Activated CD4-positive, CD25-positive, alpha-beta regulatory T cell treated with anti-CD3 and anti-CD28 coated beads, Interleukin-2, amount 50 U/mL, for 16 hours (primary cell): ENCODE measurements around the gene DMAP1.

ENCODE experiments used
- DNase-seq: peaks from one replicate; pipeline ENCODE4 v3.0.0-alpha.2; 2020; ENCODE audit warnings: low read depth, low spot score

DMAP1 gene

GRCh38 chr1:44227211-44227610, 13.9 kb downstream of the DMAP1 start:
- no peak for DNase-seq

GRCh38 chr1:44228218-44228617, 14.9 kb downstream of the DMAP1 start:
- DNase-seq = no peak

DNA sequence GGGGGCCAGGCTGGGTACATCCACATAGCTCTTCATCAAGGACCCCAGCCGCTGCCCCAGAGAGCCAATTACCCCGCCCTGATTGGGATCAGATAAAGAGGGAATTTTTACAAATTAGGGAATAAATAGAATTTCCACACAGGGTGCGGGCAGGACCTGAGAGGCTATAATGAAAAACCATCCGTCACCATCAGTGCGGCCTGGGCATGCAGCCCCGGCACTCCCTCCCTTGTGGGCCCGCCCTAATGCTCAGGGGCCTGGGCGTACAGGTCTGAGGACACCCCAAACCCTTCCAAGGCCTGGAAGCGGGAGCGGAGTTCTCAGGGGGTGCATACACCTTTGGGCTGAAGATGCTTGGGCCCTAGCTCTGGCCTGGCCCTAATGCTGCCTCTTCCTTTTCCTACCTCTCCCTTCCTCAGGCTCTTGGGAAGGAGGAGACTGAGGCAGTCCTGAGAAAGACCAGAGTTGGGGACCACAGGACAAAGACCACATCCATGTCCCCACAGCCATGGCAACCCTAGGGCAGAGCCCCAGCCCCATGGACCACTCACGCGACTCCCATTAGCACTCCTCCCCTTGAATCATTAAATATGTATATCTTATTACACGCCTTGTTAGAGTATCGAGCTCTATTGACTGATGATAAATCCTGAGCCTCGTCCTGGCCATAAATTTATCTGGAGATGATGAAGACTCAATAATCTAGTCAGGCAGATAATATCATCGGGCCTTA, 16.3 kb downstream of the DMAP1 start:
- DNase-seq = no peak

DNA sequence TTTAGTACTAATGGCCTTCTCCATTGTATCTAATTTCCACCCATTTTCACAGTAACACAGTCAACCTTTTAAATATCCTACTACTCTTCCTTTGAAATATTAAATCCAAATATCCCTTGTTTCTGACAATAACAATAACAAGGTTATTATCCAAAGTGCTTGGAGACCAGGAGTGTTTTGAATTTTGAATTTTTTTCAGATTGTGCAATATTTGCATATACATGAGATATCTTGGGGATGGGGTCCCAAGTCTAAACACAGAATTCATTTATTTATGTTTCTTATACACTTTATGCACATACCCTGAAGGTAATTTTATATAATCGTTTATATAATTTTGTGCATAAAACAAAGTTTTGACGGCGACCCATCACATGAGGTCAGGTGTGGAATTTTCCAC, 17.5 kb downstream of the DMAP1 start:
- no peak for DNase-seq

DNA sequence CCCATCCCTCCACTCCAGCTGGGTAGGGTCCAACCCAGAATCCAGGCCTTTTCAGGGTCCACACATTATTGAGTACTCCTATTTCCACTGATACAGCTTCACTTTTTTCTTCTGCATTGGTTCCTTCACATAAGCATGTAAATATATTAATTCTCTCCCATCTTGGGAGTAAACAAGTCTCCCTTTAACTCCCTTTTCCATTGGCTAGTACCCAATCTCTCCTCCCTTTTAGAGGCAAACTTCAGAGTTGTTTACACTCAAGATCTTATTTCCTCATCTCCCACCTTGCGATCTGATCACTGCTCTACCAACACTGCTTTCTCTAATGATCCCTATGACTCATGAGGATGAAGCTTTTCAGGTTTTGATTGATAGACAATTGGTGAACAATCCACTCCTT, 20.3 kb downstream of the DMAP1 start:
- no peak for DNase-seq

DNA sequence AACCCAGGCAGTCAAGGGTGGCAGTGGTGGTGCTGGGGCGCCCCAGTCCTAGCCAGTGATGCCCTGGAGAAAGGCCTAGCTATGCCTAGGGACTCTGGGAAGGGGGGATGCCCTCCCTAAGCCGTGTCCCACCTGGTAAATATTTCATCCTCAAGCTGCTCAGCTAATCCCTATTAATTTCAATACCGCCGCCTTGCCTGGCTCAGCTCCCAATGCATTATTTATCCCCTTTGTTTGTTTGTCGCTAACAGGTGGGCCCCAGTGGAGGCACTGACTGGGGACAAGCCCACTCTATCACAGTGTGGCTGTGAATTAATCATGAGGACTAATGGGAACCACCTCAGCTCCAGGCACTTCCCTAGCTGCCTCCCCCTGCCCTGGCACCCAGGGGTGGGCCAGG, 22.5 kb downstream of the DMAP1 start:
- no peak for DNase-seq

DNA sequence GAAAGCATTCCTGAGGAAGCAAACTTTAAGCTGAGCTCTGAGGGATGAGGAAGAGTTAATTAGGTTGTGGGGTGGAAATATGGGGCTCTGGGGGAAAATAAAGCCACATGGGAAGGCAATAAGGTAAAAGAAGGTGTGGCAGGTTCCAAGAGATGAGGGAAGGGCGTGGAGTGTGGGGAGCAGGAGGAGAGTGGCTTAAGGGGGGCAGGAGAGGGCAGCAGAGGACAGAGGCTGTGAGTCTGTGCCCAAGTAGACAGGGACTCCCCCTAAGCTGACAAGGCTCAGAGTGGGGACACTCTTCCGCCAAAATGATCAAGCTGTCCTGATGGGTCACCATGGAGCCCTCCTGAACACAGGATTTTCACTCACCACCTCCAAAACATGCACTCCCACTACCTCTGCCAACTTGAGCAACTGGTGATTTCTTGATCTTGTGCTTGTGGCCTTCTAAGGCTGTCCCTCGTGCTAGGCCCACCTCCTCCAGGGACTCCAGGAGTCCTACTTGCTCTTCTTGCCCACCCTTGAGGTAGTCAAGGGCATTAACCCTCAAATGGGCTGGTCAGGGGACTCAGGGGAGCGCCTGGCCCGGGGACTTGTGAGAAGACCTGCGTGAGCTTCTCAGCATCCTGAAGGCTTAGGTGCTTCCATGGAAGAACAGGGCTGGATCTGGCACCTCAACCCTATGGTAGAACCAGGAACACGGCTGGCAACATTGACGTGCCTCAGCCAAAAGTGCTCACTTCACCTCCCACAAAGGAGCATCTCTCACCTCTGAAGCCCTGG, 23.4 kb downstream of the DMAP1 start:
- no peak for DNase-seq

GRCh38 chr1:44237721-44238457, 24.6 kb downstream of the DMAP1 start:
- DNase-seq = no peak

DNA sequence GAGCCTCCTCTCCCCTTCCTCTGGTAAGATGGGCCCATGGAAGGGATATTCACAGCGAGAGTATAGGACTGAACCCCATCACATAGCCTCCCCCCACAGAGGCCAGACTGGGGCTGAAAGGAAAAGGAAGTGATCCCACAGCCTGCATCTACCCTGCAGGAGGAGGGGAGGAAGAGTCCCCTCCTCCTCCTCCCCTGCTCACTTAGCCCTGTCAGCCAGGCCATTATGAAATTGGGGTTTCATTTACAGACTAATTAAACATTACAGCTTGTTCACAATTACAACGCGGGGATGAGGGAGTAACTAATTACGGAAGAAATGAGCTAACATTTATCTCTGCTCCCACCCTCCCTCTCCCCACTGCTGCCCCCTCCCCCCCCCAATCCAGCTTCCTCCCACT, 25.4 kb downstream of the DMAP1 start:
- DNase-seq = no peak

DNA sequence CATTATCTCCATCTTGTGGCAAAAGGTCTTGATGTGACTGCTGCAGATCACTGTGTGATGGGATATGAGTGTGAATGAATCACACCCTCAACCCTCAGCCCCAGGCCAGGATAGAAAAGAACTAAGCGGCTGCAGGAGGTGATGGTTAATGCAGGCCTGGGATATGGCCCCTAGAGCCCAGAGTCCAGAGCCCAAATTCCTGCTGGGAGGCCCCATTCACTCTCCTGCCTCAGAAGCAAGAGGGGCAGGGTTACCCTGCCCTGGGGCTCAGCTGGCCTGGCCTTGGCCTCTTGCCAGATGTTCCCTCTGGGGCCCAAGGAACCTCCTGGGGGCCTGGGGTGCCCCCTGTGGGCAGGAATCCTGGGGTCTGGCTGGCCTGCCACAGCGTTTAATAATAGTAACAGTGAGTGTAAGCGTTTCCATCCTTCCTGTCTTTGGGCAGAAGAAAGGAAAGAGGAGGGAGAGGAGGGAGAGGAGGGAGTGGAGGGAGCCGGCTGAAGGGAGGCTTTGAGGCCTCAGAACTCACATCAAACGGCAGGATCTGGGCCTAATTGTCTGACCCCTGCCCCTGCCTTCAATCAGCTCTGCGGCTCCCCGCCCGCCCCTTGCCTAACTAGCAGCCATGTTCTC, 26.2 kb downstream of the DMAP1 start:
- no peak for DNase-seq

DNA sequence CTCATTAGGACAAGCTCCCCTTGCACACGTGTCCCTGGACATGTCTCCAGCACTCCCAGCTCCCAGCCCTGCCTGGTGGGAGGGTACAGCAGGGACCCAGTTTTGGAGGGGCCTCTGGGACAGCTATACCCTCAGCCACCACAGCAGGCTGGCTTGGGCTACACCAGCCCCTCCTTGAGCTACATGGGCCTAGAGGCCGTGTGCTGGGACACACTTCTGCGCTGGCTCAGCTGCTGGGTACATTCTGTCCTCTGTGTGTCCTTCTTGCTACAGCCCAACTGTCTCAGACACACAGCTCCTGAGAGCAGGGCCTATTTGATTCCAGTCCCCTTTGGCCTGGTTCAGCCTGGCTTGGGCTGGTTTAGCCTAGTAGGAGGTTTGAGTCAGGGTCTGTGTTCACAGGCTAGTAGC, 26.7 kb downstream of the DMAP1 start:
- no peak for DNase-seq

DNA sequence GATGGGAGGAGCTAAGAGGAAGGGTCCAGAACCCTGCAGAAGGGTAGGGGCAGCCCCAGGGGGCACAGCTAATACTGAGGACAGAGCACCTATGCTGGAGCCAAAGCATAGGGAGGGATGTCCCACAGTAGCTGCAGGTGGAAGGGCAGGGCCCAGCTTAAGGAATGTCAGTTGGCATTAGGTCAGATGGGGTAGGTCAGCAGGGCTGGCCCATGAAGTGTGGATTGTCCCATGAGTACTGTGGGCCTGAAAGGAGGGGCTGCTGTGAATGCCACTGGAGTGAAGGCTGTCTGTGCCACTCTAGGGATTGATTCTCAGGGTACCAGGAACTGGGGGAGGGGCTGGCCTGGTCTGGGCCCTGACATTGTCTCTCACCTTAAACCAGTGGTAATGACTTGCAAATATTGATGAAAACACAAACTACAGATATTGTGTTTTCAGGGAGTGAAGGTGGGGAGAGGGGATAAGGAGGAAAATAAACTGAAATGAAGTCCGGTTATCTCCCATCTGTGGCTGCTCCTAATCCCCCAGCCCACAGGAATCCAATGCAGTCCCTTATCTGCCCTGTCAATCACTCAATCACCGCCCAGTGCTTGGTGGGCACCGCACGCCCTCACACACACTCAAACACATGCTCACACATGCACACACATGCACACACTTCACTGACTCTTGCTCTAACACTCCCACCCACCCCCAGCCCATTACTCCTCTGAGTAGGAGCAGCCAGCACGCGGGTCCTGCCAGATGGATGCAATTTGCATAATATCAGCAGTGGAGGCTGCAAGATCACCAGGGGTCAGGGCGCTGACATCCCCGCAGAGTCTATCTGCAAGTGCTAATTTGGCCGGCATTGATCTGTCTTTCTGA, 27.8 kb downstream of the DMAP1 start:
- DNase-seq = no peak

DNA sequence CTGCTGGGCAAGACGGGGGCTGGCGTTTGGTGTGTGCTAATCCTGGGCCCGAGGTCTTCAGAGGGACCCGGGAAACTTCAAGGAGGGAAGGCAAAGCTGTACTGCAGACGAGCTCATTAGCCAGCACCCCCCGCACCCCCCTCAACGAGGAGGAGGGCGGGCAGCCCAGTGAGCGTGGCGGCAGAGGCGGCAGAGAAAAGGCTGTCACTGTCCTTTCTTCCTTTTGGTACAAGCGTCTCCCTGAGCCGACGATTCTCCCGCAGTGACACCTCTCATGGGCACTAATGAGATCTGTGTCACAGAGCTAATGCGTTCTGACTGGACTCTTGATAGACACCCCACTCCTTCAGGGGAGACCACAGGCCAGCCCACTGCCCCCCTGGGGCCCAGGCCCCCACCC, 29.5 kb downstream of the DMAP1 start:
- DNase-seq = no peak

- DNase-seq = no peak
Measured at GRCh38 chr1:44243782-44244495, 30.7 kb downstream of the DMAP1 start.

- DNase-seq = no peak
Measured at GRCh38 chr1:44244986-44245385, 31.7 kb downstream of the DMAP1 start.

DNA sequence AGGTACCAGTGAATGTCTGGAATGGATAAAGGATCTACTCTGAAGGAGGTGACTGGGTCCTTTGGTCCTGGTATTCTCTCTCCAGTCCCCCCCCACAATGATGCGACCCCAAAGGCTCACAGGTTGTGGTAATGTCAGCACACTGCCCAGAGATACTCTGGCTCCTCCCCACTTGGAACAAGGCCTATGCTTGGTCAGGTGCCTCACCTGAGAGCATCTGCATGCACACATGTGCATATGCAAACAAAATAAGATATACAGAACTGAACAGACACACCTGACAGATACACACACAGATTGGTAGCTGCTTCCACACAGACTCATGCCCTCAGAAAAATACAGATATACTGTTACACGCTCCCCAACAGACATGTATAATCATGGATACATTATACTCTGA, 33.5 kb downstream of the DMAP1 start:
- no peak for DNase-seq

DNA sequence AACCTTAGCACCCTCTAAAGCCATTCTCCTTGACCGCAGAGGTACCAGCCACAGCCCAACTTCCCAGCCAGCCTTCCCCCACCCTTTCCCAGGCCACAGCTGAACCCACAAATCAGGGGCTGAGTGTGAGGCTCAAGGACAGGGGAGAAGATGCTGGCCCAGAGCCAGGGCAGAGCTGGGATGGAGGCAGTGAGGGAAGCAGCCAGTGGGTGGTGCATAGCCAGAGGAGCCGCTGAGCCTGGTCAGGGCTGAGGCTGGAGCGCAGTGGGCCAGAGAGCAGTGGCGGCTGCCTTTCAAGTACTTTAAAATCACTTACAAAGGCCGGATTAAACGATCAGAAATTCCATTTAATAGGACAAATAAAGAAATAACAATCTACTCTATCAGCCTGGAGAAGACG, 36.3 kb downstream of the DMAP1 start:
- DNase-seq = no peak

DNA sequence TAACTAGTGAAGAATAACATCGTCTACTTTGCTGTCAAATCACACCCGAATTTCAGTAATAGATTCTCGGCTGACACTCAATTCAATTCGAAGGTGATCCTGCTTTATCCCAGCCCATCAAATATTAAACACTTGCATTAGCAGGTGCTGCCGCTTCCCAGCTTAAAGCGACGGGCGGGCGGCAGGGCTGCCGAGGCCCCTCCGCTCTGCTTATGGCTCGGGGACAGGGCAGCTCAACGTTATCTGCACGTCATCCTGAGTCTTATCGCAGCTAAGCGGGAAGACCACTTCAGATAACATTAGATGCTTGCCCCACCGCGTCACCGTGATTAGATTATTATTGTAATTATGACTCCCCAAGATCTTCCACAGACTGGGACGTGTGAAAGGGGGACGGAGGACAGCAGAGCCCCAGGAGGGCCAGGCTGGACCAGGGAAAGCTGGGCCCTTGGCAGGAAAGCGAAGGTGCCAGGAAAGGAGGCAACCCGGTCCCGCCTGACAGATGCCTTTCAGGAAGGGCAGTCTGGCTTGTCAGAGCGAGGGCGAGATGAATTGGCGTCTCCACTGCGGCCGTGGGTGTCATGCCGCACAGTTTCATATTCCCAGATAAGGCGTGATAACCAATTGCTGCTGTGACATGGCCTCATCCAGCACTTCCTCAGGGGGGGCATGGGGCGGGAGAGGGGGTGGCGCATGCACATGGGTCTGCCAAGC, 37.0 kb downstream of the DMAP1 start:
- no peak for DNase-seq

DNA sequence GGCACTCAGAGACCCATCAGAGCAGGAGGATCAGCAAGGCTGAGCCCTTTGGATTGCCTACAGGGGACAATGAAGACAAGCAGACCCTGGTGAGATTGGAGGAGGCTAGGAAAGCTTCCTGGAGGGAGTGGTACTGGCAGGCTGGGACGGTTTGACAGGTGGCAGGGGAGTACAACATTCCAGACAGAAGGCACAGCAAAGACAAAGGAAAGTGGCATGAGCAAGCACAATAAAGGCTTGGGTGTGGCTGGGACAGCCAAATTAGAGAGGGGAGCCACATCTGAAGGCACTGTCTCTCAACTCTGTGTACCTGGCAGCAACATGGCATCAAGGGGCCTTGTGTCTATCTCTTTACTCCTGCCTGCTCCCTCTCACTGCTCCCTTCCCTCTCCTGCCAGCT, 38.2 kb downstream of the DMAP1 start:
- no peak for DNase-seq
